GM21825 (cell line): ENCODE results near the gene SLC29A3.

Experiments
- ATAC-seq: cut with Tn5 transposase; IDR thresholded peaks from one replicate; pipeline ENCODE4 v1.9.1; 2021; ENCODE audit warnings: mild to moderate bottlenecking, moderate library complexity; ENCODE audit not compliant: unreplicated experiment

The SLC29A3 gene

DNA sequence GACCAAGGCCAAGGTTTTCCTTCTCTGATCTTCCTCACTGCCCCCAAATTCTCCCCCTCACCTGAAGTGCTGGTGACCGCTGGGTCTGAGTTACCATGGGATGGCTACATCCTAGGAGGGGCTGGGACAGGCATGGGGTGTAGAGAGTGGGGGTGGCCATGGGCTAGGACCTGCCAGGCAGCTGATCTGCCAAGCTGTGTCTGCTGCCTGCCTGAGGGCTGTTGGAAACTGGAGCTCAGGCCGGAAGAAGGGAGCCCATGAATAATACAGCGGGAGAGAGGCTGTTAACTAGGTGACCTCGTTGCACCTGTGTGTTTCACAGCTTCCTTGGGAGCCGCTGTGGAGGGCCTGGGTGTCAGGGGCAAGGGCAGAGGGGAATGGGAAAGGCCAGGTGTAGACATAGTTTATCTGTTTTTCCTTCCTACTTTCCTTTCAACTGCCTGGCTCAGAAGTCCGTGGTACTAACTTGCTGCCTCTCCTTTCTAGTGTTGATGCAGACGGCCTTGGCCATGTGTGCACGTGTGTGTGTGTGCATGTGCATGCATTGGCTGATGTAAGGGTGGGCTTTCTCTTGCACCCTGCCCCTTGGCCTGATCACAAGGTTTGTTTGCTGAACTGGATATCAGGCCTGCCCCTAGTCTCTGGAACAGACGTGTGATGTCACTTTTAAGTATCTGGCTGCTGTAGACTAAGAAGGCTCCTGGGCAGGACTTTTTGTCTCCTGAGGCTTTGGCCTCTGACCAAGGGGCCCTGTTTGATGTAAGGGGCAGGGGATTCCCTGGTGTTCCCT lies 89.6 kb downstream of the SLC29A3 start:
- no peak for ATAC-seq

- no peak for ATAC-seq
These were observed 90.6 kb downstream of the SLC29A3 start for GRCh38 chr10:71409516-71410104.
